HG03159 (cell line): ENCODE results near the gene TMEM247.

Source experiments
- ATAC-seq: cut with Tn5 transposase; IDR thresholded peaks from one replicate; pipeline ENCODE4 v1.9.1; 2021; ENCODE audit warnings: mild to moderate bottlenecking, moderate library complexity; ENCODE audit not compliant: unreplicated experiment

Gene TMEM247

GRCh38 chr2:46487667-46488335 is 8.4 kb downstream of the TMEM247 start:
- ATAC-seq, result no peak

GRCh38 chr2:46488389-46488788 is 9.0 kb downstream of the TMEM247 start:
- no peak for ATAC-seq

GRCh38 chr2:46489423-46490174 is 10.2 kb downstream of the TMEM247 start:
- no peak for ATAC-seq

GRCh38 chr2:46490521-46491141 is 11.3 kb downstream of the TMEM247 start:
- ATAC-seq, result no peak

GRCh38 chr2:46492301-46492700 is 12.9 kb downstream of the TMEM247 start:
- ATAC-seq, result no peak

GRCh38 chr2:46493241-46493970 is 14.0 kb downstream of the TMEM247 start:
- ATAC-seq, result peak; percentile 63

GRCh38 chr2:46493971-46494250 is 14.5 kb downstream of the TMEM247 start:
- no peak for ATAC-seq

GRCh38 chr2:46494596-46494995 is 15.2 kb downstream of the TMEM247 start:
- no peak for ATAC-seq

- ATAC-seq, result no peak
These were observed 16.1 kb downstream of the TMEM247 start for GRCh38 chr2:46495231-46496030.

- ATAC-seq, result no peak
These were observed 18.4 kb downstream of the TMEM247 start for GRCh38 chr2:46497766-46498165.

GRCh38 chr2:46498681-46499080 is 19.3 kb downstream of the TMEM247 start:
- no peak for ATAC-seq

- ATAC-seq, result no peak
These were observed 20.0 kb downstream of the TMEM247 start for GRCh38 chr2:46499392-46499785.

GRCh38 chr2:46500801-46501200 is 21.4 kb downstream of the TMEM247 start:
- ATAC-seq, result no peak

GRCh38 chr2:46502291-46502885 is 23.0 kb downstream of the TMEM247 start:
- no peak for ATAC-seq

GRCh38 chr2:46503686-46504085 is 24.3 kb downstream of the TMEM247 start:
- no peak for ATAC-seq

- ATAC-seq, result no peak
These were observed 24.9 kb downstream of the TMEM247 start for GRCh38 chr2:46504221-46504620.

GRCh38 chr2:46504685-46505471 is 25.5 kb downstream of the TMEM247 start:
- ATAC-seq, result no peak

- no peak for ATAC-seq
These were observed 26.1 kb downstream of the TMEM247 start for GRCh38 chr2:46505472-46505783.

- no peak for ATAC-seq
These were observed 26.9 kb downstream of the TMEM247 start for GRCh38 chr2:46506131-46506706.
